H1 (cell line): ENCODE results near the gene KIF13A.

Experiments used
- BRCA1 ChIP-seq: IDR thresholded peaks from 2 replicates; pipeline ENCODE4 v1.6.1; 2012; ENCODE audit warnings: low read depth, low read length, improper control_type of control experiment
- EGR1 ChIP-seq: IDR thresholded peaks from 2 replicates; pipeline ENCODE4 v1.6.1; 2011; ENCODE audit warnings: low read depth, low read length, borderline replicate concordance
- GABPA ChIP-seq: IDR thresholded peaks from 2 replicates; pipeline ENCODE4 v1.6.1; 2011; ENCODE audit warnings: mild to moderate bottlenecking, low read length, moderate library complexity, borderline replicate concordance; ENCODE audit not compliant: insufficient read depth
- HDAC2 ChIP-seq, 2 experiments: fragments of 300-600 bp in 1 of 2; sonication (generic) in 1 of 2; IDR thresholded peaks; 2 replicates each; pipeline ENCODE4 v1.6.1; 2011 to 2012; ENCODE audit warnings: low read depth in 2 of 2, low read length in 2 of 2, mild to moderate bottlenecking in 2 of 2, moderate library complexity in 2 of 2, borderline replicate concordance in 1 of 2, inconsistent platforms in 1 of 2
- JUND ChIP-seq: IDR thresholded peaks from 2 replicates; pipeline ENCODE4 v1.6.1; 2011; ENCODE audit warnings: mild to moderate bottlenecking, improper control_type of control experiment, low read length
- POLR2A ChIP-seq, 2 experiments: IDR thresholded peaks; 1 replicate in 1 of 2; 2 replicates in 1 of 2; pipeline ENCODE4 v1.6.1; 2011; ENCODE audit warnings: low read depth in 2 of 2, low read length in 2 of 2, mild to moderate bottlenecking in 2 of 2; ENCODE audit errors: control extremely low read depth in 1 of 2
- POLR2AphosphoS5 ChIP-seq: IDR thresholded peaks from 2 replicates; pipeline ENCODE4 v1.6.1; 2011; ENCODE audit warnings: low read depth, low read length
- SIRT6 ChIP-seq: IDR thresholded peaks from one replicate; pipeline ENCODE4 v1.7.1; 2012; ENCODE audit warnings: low read length, inconsistent platforms
- SRF ChIP-seq: IDR thresholded peaks from 2 replicates; pipeline ENCODE4 v1.6.1; 2011; ENCODE audit warnings: mild to moderate bottlenecking, low read depth, low read length, moderate library complexity
- SUZ12 ChIP-seq: fragments of 200-600 bp; sonication (generic); IDR thresholded peaks from 2 replicates; pipeline ENCODE4 v1.6.1; 2012; ENCODE audit warnings: mild to moderate bottlenecking, inconsistent platforms, low read length, moderate library complexity, mixed read lengths
- YY1 ChIP-seq: IDR thresholded peaks from 2 replicates; pipeline ENCODE4 v1.6.1; 2011; ENCODE audit warnings: low read depth, mild to moderate bottlenecking, low read length
- ZNF274 ChIP-seq: IDR thresholded peaks from 2 replicates; pipeline ENCODE4 v1.7.0; 2012; ENCODE audit warnings: low read length, borderline replicate concordance; ENCODE audit errors: extremely low read depth
- TF ChIP-seq, protein P1 (sequence below), 3 experiments: IDR thresholded peaks; 1 replicate in 2 of 3; 2 replicates in 1 of 3; pipeline versions ENCODE4 v1.5.1 to v1.6.1; 2011; ENCODE audit warnings: low read length in 3 of 3, mild to moderate bottlenecking in 3 of 3, inconsistent platforms in 2 of 3, low read depth in 1 of 3, moderate library complexity in 1 of 3; ENCODE audit not compliant: insufficient read depth in 1 of 3; ENCODE audit errors: control extremely low read depth in 1 of 3

DNA sequence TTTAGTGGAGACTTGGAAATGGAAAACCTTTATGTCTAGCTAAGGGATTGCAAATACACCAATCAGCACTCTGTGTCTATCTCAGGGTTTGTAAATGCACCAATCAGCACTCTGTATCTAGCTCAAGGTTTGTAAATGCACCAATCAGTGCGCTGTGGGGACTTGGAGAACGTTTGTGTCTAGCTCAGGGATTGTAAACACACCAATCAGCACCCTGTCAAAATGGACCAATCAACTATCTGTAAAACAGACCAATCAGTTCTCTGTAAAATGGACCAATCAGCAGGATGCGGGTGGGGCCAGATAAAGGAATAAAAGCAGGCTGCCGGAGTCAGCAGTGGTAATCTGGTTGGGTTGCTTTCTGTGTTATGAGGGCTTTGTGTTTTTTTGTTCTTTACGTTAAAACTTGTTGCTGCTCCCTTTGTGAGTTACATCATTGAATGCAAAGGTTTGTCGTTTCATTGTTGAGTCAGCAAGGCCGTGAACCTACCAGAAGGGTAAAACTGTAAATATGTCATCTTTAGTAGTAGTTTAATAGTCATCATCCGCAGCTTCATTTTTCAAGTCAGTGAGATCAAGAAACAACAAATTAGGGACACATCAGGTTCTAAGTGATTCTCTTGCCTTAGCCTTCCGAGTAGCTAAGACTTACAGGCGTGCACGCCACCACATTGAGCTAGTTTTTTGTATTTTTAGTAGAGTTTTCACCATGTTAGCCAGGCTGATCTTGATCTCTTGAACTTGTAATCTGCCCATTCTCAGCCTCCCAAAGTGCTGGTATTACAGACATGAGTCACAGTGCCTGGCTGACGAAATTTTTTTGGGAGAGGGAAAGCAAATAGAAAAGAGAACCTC lies 258.0 kb downstream of the KIF13A start:
- TF ChIP-seq SIRT6 (no peak), SRF (no peak), HDAC2 (IDR thresholded peaks at IDR 0.05; ENCODE audit: borderline replicate concordance in 1 of 2, low read depth in 2 of 2, low read length in 2 of 2) (no peak), YY1 (no peak), BRCA1 (no peak), JUND (no peak), SUZ12 (no peak), EGR1 (no peak), POLR2A (IDR thresholded peaks at IDR 0.05; ENCODE audit: control extremely low read depth in 1 of 2, low read depth in 2 of 2, low read length in 2 of 2) (no peak), GABPA (no peak), ZNF274 (no peak), POLR2AphosphoS5 (no peak)
- TF ChIP-seq, protein P1, sequence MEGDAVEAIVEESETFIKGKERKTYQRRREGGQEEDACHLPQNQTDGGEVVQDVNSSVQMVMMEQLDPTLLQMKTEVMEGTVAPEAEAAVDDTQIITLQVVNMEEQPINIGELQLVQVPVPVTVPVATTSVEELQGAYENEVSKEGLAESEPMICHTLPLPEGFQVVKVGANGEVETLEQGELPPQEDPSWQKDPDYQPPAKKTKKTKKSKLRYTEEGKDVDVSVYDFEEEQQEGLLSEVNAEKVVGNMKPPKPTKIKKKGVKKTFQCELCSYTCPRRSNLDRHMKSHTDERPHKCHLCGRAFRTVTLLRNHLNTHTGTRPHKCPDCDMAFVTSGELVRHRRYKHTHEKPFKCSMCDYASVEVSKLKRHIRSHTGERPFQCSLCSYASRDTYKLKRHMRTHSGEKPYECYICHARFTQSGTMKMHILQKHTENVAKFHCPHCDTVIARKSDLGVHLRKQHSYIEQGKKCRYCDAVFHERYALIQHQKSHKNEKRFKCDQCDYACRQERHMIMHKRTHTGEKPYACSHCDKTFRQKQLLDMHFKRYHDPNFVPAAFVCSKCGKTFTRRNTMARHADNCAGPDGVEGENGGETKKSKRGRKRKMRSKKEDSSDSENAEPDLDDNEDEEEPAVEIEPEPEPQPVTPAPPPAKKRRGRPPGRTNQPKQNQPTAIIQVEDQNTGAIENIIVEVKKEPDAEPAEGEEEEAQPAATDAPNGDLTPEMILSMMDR (IDR thresholded peaks at IDR 0.05; ENCODE audit: control extremely low read depth in 1 of 3, insufficient read depth in 1 of 3, low read depth in 1 of 3, low read length in 3 of 3): no peak
